Measurements from ENCODE around the gene IARS1. TPM values are rescaled to one million over a fixed set of nuclear protein-coding genes. Genes with fewer than 3 reads are reported as not detected.

The IARS1 gene
- total and polyA plus RNA-seq, 7 experiments from 2014 or later = 48.5 to 145 (median 66.7) TPM

- intact Hi-C loops (cut with micrococcal nuclease) = no loop called here
- H3K36me3 ChIP-seq (ENCODE audit: control insufficient read depth in 2 of 3, insufficient read depth in 3 of 3, low read length in 3 of 3) = peaks cover 46 to 98% (median 54%) of the 10 kb centered on the region in 3 experiments
- H3K9me3 ChIP-seq (ENCODE audit: control insufficient read depth in 2 of 3, low read length in 3 of 3) = no peaks in the 10 kb centered on the region
- H3K4me3 ChIP-seq (ENCODE audit: low read length) = no peak overlapping the region
- no peak overlapping the region for H3K27ac ChIP-seq (ENCODE audit: low read depth, low read length)
- Mint-ChIP-seq H3K4me1 (no peaks in the 10 kb centered on the region), H3K4me3 (no peak overlapping the region), H3K27me3 (no peaks in the 10 kb centered on the region), H3K36me3 (peaks cover 12 to 74% (median 46%) of the 10 kb centered on the region in 5 donors), H3K27ac (no peak overlapping the region), H3K9me3 (peaks cover 0 to 2% (median 0%) of the 10 kb centered on the region in 11 donors)
- ChIA-PET CTCF (no interaction called here), POLR2A (interaction anchor here (0.6 to 1.3 kb wide), 3 partner anchors 11 to 150 kb away, joined by 3 read pairs; no protein-coding TSS in a partner anchor)
- H3K4me1 ChIP-seq (ENCODE audit: control insufficient read depth in 2 of 2, insufficient read depth in 2 of 2, low read length in 2 of 2) = no peaks in the 10 kb centered on the region
- no peaks in the 10 kb centered on the region for H3K27me3 ChIP-seq (ENCODE audit: control insufficient read depth in 2 of 2, insufficient read depth in 2 of 2, low read length in 2 of 2)
- DNase-seq (no peak), ATAC-seq (no peak)
Observed at GRCh38 chr9:92265154-92265553, 28.3 kb downstream of the IARS1 start.

GRCh38 chr9:92263131-92263530, 30.4 kb downstream of the IARS1 start:
- no peaks in the 10 kb centered on the region for H3K4me1 Mint-ChIP-seq
- DNase-seq (no peak), ATAC-seq (no peak)
- H3K9me3 ChIP-seq (ENCODE audit: control insufficient read depth in 2 of 3, low read length in 3 of 3) = no peaks in the 10 kb centered on the region
- H3K36me3 ChIP-seq (ENCODE audit: control insufficient read depth in 2 of 3, insufficient read depth in 3 of 3, low read length in 3 of 3) = peaks cover 45 to 98% (median 53%) of the 10 kb centered on the region in 3 experiments
- no peaks in the 10 kb centered on the region for H3K4me1 ChIP-seq (ENCODE audit: control insufficient read depth in 2 of 2, insufficient read depth in 2 of 2, low read length in 2 of 2)
- no peak overlapping the region for H3K27ac ChIP-seq (ENCODE audit: low read depth, low read length)
- ChIA-PET POLR2A (interaction anchor here (1.4 kb wide), 1 partner anchor 15 kb away, joined by 3 read pairs; no protein-coding TSS in a partner anchor), CTCF (no interaction called here)
- no peak overlapping the region for H3K4me3 ChIP-seq (ENCODE audit: low read length)
- no peaks in the 10 kb centered on the region for H3K27me3 ChIP-seq (ENCODE audit: control insufficient read depth in 2 of 2, insufficient read depth in 2 of 2, low read length in 2 of 2)
- H3K4me3 Mint-ChIP-seq = no peak overlapping the region
- H3K9me3 Mint-ChIP-seq = peaks cover 0 to 2% (median 0%) of the 10 kb centered on the region in 11 donors
- no peak overlapping the region for H3K27ac Mint-ChIP-seq
- peaks cover 12 to 78% (median 46%) of the 10 kb centered on the region in 5 donors for H3K36me3 Mint-ChIP-seq
- intact Hi-C loops (cut with micrococcal nuclease) = no loop called here
- H3K27me3 Mint-ChIP-seq = no peaks in the 10 kb centered on the region

- peak overlapping the region in 1 of 9 donors; percentile 80 for H3K27ac Mint-ChIP-seq
- intact Hi-C loops (cut with micrococcal nuclease) = no loop called here
- Histone ChIP-seq H3K9me3 (ENCODE audit: control insufficient read depth in 2 of 3, low read length in 3 of 3) (no peaks in the 10 kb centered on the region), H3K27ac (ENCODE audit: low read depth, low read length) (no peak overlapping the region), H3K4me1 (ENCODE audit: control insufficient read depth in 2 of 2, insufficient read depth in 2 of 2, low read length in 2 of 2) (no peaks in the 10 kb centered on the region), H3K4me3 (ENCODE audit: low read length) (no peak overlapping the region), H3K27me3 (ENCODE audit: control insufficient read depth in 2 of 2, insufficient read depth in 2 of 2, low read length in 2 of 2) (no peaks in the 10 kb centered on the region), H3K36me3 (ENCODE audit: control insufficient read depth in 2 of 3, insufficient read depth in 3 of 3, low read length in 3 of 3) (peaks cover 44 to 97% (median 47%) of the 10 kb centered on the region in 3 experiments)
- ATAC-seq (no peak), DNase-seq (no peak)
- H3K9me3 Mint-ChIP-seq = peaks cover 0 to 2% (median 0%) of the 10 kb centered on the region in 11 donors
- ChIA-PET POLR2A (no interaction called here), CTCF (no interaction called here)
- H3K27me3 Mint-ChIP-seq = no peaks in the 10 kb centered on the region
- no peak overlapping the region for H3K4me3 Mint-ChIP-seq
- no peaks in the 10 kb centered on the region for H3K4me1 Mint-ChIP-seq
- peaks cover 0 to 67% (median 28%) of the 10 kb centered on the region in 5 donors for H3K36me3 Mint-ChIP-seq
Observed at GRCh38 chr9:92257327-92257726, 36.2 kb downstream of the IARS1 start.

- no peak for DNase-seq
- ATAC-seq = no peak
- Histone ChIP-seq H3K27ac (ENCODE audit: low read depth, low read length) (no peak overlapping the region), H3K4me1 (ENCODE audit: control insufficient read depth in 2 of 2, insufficient read depth in 2 of 2, low read length in 2 of 2) (no peaks in the 10 kb centered on the region), H3K4me3 (ENCODE audit: low read length) (no peak overlapping the region), H3K27me3 (ENCODE audit: control insufficient read depth in 2 of 2, insufficient read depth in 2 of 2, low read length in 2 of 2) (no peaks in the 10 kb centered on the region), H3K36me3 (ENCODE audit: control insufficient read depth in 2 of 3, insufficient read depth in 3 of 3, low read length in 3 of 3) (peaks cover 44 to 98% (median 52%) of the 10 kb centered on the region in 3 experiments), H3K9me3 (ENCODE audit: control insufficient read depth in 2 of 3, low read length in 3 of 3) (no peaks in the 10 kb centered on the region)
- ChIA-PET POLR2A (interaction anchor here (0.5 to 1.0 kb wide), 2 partner anchors 13 to 62 kb away, joined by 3 to 4 read pairs; no protein-coding TSS in a partner anchor), CTCF (no interaction called here)
- H3K9me3 Mint-ChIP-seq = peaks cover 0 to 2% (median 0%) of the 10 kb centered on the region in 11 donors
- H3K36me3 Mint-ChIP-seq = peaks cover 0 to 78% (median 30%) of the 10 kb centered on the region in 5 donors
- H3K4me1 Mint-ChIP-seq = no peaks in the 10 kb centered on the region
- no peaks in the 10 kb centered on the region for H3K27me3 Mint-ChIP-seq
- peak overlapping the region in 1 of 9 donors; percentile 32 for H3K27ac Mint-ChIP-seq
- no peak overlapping the region for H3K4me3 Mint-ChIP-seq
- intact Hi-C loops (cut with micrococcal nuclease) = no loop called here
Observed at GRCh38 chr9:92254381-92255337, 38.8 kb downstream of the IARS1 start.

GRCh38 chr9:92253656-92254055, 39.8 kb downstream of the IARS1 start:
- Mint-ChIP-seq H3K9me3 (peaks cover 0 to 2% (median 0%) of the 10 kb centered on the region in 11 donors), H3K27me3 (no peaks in the 10 kb centered on the region), H3K4me1 (no peaks in the 10 kb centered on the region), H3K4me3 (no peak overlapping the region), H3K27ac (no peak overlapping the region), H3K36me3 (peaks cover 0 to 78% (median 30%) of the 10 kb centered on the region in 5 donors)
- ATAC-seq (no peak), DNase-seq (no peak)
- H3K27ac ChIP-seq (ENCODE audit: low read depth, low read length) = no peak overlapping the region
- ChIA-PET CTCF (no interaction called here), POLR2A (interaction anchor here (0.5 kb wide), 1 partner anchor 12 kb away, joined by 4 read pairs; no protein-coding TSS in a partner anchor)
- intact Hi-C loops (cut with micrococcal nuclease) = no loop called here
- no peak overlapping the region for H3K4me3 ChIP-seq (ENCODE audit: low read length)
- H3K9me3 ChIP-seq (ENCODE audit: control insufficient read depth in 2 of 3, low read length in 3 of 3) = no peaks in the 10 kb centered on the region
- H3K36me3 ChIP-seq (ENCODE audit: control insufficient read depth in 2 of 3, insufficient read depth in 3 of 3, low read length in 3 of 3) = peaks cover 34 to 98% (median 44%) of the 10 kb centered on the region in 3 experiments
- no peaks in the 10 kb centered on the region for H3K4me1 ChIP-seq (ENCODE audit: control insufficient read depth in 2 of 2, insufficient read depth in 2 of 2, low read length in 2 of 2)
- no peaks in the 10 kb centered on the region for H3K27me3 ChIP-seq (ENCODE audit: control insufficient read depth in 2 of 2, insufficient read depth in 2 of 2, low read length in 2 of 2)

- H3K9me3 ChIP-seq (ENCODE audit: control insufficient read depth in 2 of 3, low read length in 3 of 3) = no peaks in the 10 kb centered on the region
- H3K9me3 Mint-ChIP-seq = no peaks in the 10 kb centered on the region
- ATAC-seq (no peak), DNase-seq (no peak)
- H3K4me3 ChIP-seq (ENCODE audit: low read length) = no peak overlapping the region
- H3K36me3 Mint-ChIP-seq = peaks cover 25 to 81% (median 54%) of the 10 kb centered on the region in 5 donors
- no peaks in the 10 kb centered on the region for H3K27me3 ChIP-seq (ENCODE audit: control insufficient read depth in 2 of 2, insufficient read depth in 2 of 2, low read length in 2 of 2)
- ChIA-PET CTCF (no interaction called here), POLR2A (no interaction called here)
- H3K36me3 ChIP-seq (ENCODE audit: control insufficient read depth in 2 of 3, insufficient read depth in 3 of 3, low read length in 3 of 3) = peaks cover 37 to 96% (median 52%) of the 10 kb centered on the region in 3 experiments
- H3K27ac Mint-ChIP-seq = peak overlapping the region in 1 of 9 donors; percentile 61
- intact Hi-C loops (cut with micrococcal nuclease) = no loop called here
- peaks cover 0 to 5% (median 0%) of the 10 kb centered on the region in 7 donors for H3K4me1 Mint-ChIP-seq
- no peak overlapping the region for H3K27ac ChIP-seq (ENCODE audit: low read depth, low read length)
- no peaks in the 10 kb centered on the region for H3K27me3 Mint-ChIP-seq
- H3K4me3 Mint-ChIP-seq = no peak overlapping the region
- H3K4me1 ChIP-seq (ENCODE audit: control insufficient read depth in 2 of 2, insufficient read depth in 2 of 2, low read length in 2 of 2) = no peaks in the 10 kb centered on the region
Observed at GRCh38 chr9:92247981-92248380, 45.5 kb downstream of the IARS1 start.
